HK-2 (cell line): ENCODE measurements around the gene CRLF1.
"Not testable (repeated sequence)": the region's sequence is repeated elsewhere in the genome, so short reads cannot be mapped to it uniquely, and the experiment has no call there.

Experiments
- DNase-seq: peaks from one replicate; pipeline ENCODE4 v3.0.0-alpha.2; 2018; ENCODE audit not compliant: unreplicated experiment

CRLF1 gene

GRCh38 chr19:18608805-18609716 lies 2.5 kb upstream of the CRLF1 start:
- no peak for DNase-seq

- no peak for DNase-seq
Measured at GRCh38 chr19:18608102-18608804, 1.7 kb upstream of the CRLF1 start.

DNA sequence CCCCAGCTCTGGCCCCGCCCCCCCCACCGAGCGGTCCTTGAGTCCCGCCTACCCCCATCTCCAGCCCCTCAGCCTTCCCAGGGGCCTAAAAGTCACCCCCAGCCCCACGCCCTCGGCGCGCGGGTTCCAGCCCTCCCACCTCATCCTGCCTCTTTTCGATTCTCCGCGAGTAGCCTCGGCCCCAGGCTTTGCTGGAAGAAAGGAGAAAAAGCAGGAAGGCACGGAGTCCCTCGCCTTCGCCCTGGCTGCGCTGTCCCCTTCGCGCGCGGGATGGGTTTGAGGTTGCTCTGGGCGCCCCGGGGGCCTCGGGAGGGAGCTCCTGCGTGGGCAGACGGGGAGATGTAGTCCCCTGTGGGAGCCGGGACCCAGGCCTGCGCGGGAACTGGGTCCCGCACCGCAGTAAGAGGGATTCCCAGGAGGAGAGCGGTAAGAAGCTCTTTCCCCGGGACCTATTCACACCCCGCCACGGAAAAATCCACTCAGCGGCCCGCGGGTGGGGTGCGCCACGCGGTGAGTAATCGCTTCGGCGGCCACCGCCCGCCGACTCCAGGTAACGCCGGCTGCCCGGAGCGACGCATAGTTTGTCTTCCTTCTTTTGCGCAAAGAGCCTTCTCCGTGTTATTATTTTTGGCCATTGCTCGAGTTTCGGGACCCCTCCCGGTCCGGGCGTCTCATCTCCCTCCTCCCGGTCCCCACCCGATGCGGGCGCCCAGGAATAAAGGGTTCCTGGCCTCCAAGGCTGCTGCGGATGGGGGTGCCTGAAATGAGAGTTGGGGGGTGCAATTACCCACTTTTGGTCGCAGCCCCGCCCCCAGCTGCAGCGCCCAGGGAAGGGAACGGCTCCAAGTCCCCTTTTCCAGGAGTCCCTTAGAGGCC lies 865 bp upstream of the CRLF1 start:
- no peak for DNase-seq

DNA sequence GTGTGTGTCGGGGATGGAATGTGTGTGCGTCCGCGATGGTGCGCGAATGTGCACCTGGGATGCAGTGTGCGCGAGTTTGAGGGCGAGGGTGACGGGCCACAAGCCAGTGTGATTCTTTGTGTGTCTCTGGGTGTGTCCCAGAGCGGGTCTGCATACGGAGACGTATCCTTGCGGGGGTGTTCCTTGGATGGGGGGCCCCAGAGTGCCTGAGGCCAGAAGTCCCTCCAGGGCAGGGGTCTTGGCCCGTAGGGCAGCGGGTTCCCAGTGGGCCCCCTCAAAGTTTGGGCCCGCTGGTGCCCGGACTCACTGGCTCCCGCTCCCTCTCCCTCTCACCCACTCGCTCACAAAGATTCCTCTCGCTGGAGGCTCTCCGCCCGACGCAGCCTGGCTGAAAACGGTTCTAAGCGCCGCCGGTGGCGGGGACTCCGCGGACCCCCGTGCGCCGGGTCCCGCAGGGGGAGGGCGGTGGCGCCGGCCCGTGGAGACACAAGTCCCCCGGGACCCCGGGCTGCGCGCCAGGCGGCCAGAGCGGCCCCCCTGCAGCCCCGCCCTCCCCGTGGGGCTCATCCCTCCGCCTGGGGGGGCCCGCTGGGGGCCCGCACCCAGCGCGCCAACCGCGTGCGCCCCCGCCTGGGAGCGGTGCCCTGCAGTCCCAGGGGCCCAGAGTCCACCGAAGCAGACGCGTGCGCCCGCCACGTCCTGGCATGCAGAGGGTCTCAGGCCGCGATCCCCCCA lies 886 bp downstream of the CRLF1 start:
- no peak for DNase-seq

GRCh38 chr19:18605196-18605545 lies 1.4 kb downstream of the CRLF1 start:
- DNase-seq, result no peak

DNA sequence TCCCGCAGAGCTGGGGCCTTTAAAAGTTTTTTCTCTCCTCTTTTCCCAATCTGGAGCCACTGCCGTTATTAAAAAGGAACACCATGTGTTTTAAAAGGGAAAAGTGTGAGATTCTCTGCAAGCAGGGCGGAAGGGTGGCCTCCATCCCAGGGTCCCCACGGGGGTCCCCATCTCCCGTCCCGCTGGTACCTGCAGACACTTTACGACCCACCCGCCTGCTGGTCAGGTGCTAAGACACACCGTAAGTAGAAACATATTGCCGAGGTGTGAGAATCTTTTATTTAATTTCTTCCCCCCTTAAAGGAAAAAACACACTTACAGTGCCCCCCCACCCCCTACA lies 1.8 kb downstream of the CRLF1 start:
- DNase-seq, result no peak

DNA sequence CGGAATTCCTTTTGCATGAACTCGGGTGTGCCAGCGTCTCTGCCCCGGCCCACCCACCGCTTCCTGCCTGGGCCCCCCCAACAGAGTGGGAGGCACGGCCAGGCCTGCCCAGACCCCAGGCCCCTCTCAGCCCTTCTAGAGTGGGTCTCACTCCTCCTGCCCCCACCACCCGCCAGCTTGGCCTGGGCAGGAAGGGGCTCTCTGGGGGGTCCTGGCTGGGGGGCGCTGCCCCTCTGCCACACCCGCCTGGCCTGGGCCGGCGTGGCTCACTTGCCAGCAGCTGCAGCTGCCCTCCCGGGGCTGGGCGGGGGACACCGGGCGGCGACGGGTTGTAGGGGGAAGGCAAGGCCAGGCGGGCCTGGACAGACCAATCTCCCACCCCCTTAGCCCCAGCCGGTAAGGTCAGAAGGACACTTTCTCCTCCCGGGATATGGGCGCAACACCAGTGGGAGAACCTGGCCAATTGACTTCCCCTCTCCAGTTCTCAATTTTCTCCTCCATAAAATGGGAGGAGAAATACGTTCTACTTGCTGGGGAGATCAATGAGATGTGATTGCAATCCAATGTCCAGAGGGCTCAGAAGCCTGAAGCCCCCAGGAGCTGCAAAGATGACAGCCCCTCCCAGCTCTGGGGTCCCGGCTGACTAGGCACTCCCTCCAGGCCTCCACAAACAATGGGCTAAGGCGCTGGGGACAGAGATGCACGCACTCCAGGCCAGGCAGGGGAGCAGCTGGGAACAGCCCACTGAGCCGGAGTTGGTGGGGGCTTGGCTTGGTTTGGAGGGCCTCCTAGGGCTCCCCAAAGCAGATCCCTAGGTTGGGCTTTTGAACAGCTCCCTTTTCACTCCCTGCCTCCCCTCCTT lies 2.4 kb downstream of the CRLF1 start:
- no peak for DNase-seq

DNA sequence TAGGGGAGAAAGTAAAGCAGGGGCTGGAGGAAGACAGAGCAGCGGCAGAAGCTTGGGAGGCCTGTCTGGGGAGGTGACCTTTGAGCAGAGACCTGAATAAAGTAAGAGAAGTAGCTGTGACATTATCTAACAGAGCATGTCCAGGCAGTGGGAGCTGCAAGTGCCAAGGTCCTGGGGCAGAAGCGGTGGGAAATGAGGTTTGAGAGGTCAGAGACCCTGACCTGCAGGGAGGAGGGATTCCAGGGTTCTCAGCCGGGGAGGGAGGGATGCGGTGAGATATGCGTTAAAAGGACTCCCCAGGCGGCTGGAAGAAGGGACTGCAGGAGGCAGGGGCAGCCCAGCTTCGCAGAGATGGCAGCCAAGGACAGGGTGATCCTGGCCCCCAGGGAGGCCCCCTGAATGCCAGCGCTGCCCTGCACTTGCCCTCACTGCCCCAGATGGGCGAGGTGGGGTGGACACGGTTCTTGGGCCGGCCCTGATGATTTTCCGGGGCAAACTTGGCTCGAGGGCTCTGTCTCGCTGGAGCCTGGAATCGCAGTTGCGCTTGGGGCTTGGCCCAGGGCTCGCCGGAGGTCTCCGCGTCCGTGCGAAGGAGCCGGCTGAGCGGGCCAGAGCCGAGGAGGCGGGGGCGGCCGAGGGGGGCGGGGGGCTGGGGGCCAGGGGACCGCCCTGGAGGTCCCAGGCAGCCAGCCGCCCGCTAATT lies 3.2 kb downstream of the CRLF1 start:
- DNase-seq, result no peak

GRCh38 chr19:18601875-18602274 lies 4.7 kb downstream of the CRLF1 start:
- DNase-seq, result no peak

- not testable (repeated sequence) for DNase-seq
Measured at GRCh38 chr19:18600692-18601397, 5.8 kb downstream of the CRLF1 start.

DNA sequence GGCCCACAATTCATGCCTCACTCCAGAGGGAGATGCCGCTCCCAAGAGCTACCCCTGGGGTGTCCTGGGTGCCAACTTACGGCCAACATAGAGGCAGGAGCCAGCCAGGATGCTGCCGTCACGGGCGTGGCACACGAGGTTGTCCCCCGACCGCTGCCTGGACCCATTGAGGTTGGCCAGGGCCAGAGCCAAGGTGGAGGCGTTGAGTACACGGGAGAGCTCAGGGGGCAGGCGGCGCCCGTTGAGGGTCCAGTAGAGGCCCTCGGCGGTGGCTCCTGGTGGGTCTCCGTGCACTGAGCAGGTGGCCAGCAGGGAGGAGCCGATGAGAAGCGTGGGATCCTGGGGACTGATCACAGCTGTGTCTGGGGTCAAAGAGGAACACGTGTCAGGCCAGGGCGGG lies 7.1 kb downstream of the CRLF1 start:
- DNase-seq, result no peak

DNA sequence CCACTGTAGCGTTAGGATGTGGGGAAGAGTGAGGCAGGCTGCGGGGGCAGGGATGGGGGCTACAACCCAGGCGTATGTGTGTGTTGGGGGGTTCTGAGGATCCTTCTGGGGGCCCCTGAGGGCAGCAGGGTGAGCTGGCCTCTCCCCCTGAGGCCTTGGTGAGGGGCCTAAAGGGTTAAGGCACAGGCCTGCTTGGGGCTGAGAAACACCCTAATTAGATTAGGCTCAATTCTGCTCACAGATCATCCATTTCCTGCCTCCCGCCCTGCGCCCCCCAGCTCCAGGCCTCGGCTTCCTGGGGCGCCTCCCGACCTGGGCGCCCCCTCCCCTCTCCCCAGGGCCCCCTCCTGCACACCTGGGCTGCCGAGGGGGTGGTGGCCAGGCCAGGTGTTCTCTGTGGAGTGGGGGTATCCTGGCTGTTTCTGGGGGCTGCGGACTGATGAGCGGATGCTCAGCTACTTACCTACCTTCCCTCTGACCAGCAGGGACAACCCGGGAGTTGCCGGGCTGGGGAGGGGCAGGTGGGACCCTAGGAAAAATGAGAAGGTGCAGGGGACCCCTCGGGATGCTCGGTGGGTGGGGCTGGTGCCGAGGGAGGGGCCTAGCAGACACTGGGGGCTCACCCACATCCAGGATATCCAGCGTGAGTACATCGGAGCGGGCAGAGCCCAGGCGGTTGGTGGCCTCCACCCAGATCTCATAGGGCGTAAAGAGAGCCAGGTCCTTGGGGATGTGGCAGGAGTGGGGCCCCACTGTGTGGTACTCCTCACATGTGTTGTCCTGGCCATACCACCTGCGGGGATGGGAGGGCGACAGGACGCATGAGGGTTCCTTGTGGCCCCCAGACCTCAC lies 8.6 kb downstream of the CRLF1 start:
- no peak for DNase-seq

GRCh38 chr19:18596752-18597157 lies 9.8 kb downstream of the CRLF1 start:
- DNase-seq, result no peak

GRCh38 chr19:18595475-18595874 lies 11.1 kb downstream of the CRLF1 start:
- no peak for DNase-seq

DNA sequence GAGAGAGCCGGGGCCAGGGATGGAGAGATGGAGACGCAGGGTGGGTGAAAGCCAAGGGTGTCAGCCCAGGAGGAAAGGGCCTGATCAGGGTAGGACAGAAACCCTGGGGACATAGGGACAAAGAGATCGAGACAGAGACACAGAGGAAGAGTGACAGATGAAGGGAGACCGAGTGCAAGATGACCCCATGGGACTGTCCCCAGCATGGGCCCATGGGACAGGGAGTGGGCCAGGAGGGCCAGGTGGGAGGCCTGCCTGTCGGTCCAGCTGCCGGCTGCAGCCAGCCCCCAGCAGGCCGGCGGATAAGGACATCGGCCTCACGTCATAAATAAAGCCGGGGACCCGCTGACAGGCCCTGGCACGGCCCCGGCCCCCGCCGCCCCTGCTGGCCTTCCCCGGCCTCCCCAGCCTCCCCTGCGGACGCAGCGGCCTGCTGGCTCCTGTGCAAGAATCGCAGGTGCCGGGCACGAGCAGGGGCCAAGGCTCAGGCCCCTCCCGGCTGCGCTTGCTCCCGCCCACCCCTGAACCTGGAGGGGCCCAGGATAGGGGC lies 11.7 kb downstream of the CRLF1 start:
- no peak for DNase-seq

DNA sequence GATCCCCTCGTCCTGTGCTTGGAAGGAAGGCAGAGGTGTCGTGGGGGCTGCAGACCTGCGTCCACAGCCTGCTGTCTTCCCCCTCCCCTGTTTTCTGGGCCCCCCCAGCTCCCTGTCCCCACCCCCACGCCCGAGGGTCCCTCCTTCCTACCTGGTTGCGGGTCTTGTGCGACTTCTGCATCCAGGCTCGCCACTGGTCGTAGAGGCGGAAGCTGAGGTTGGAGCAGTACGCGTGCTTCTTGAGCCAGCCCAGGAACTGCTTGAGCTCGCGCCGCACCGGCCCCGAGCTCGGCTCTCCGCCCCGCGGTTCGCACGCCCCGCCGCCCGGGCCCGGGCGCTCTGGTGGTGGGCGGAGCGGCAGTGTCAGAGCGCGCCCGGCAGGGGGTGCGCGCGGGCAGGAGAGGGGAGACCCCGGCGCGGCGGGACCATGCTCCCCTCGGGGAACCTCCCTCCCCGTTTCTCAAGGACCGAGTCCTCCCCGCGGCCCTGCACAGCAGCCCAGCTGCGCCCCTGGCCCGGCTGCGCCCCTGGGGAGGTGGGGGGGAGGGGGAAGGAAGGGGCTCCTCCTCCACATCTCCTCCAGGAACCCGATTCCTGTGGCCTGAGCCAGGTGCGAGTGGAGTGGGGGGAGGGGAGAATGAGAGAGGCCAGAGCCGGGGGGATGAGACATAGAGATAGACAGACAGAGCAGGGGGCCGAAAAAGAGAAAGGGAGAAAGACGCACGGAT lies 12.3 kb downstream of the CRLF1 start:
- DNase-seq, result peak; percentile 73

- DNase-seq, result no peak
Measured at GRCh38 chr19:18593367-18594095, 13.1 kb downstream of the CRLF1 start.
